Measurements from ENCODE around the gene KCNK13. TPM values are rescaled to one million over a fixed set of nuclear protein-coding genes. Genes with fewer than 3 reads are reported as not detected.

The KCNK13 gene
- total and polyA plus RNA-seq, 2 experiments from 2014 or later: 0.21 to 1.0 TPM

- H2AFZ ChIP-seq: no peak overlapping the region
- H3F3A ChIP-seq (replicated peaks; ENCODE audit: low read depth): no peaks in the 10 kb centered on the region
- no peaks in the 10 kb centered on the region for H3K4me1 ChIP-seq (ENCODE audit: insufficient read depth)
- peaks cover 17% of the 10 kb centered on the region; the same call in 1 of the 2 replicates for H3K36me3 ChIP-seq (ENCODE audit: insufficient read depth)
- H3K27me3 ChIP-seq (ENCODE audit: insufficient read depth): no peaks in the 10 kb centered on the region
- no peak overlapping the region for H3K27ac ChIP-seq (ENCODE audit: low read depth)
- no peaks in the 10 kb centered on the region for H3K27me3 Mint-ChIP-seq (ENCODE audit: insufficient read depth, low read depth, poor library complexity)
- ATAC-seq (no peak), DNase-seq (ENCODE audit: low spot score) (no peak)
- H3K4me2 ChIP-seq: no peak overlapping the region
- H3K36me3 Mint-ChIP-seq (ENCODE audit: low read depth): peaks cover 43% of the 10 kb centered on the region
- H3K4me3 Mint-ChIP-seq: no peak overlapping the region
- TF ChIP-seq JUNB (IDR thresholded peaks at IDR 0.05; ENCODE audit: unreplicated experiment) (no peak), ZNF114 (CRISPR knock-in tag; IDR thresholded peaks at IDR 0.05) (no peak), ETS1 (IDR thresholded peaks at IDR 0.05) (no peak), EZH2phosphoT487 (IDR thresholded peaks at IDR 0.05; ENCODE audit: unreplicated experiment) (no peak), NANOG (IDR thresholded peaks at IDR 0.05; ENCODE audit: borderline replicate concordance) (no peak), ZNF331 (CRISPR knock-in tag; IDR thresholded peaks at IDR 0.05; ENCODE audit: low read depth) (no peak), STAT1 (IDR thresholded peaks at IDR 0.05; ENCODE audit: unreplicated experiment) (no peak), CTCF (conservative IDR thresholded peaks at IDR 0.05; ENCODE audit: low read depth in 2 of 2) (no peak), CREB1 (CRISPR knock-in tag; IDR thresholded peaks at IDR 0.05; ENCODE audit: low read depth) (no peak), POLR2AphosphoS5 (IDR thresholded peaks at IDR 0.05; ENCODE audit: low read depth) (no peak), REST (IDR thresholded peaks at IDR 0.05; ENCODE audit: unreplicated experiment) (no peak), ZNF462 (CRISPR knock-in tag; IDR thresholded peaks at IDR 0.05) (no peak), EZH2 (IDR thresholded peaks at IDR 0.05; ENCODE audit: low read depth, unreplicated experiment) (no peak)
- H3K4me3 ChIP-seq: no peak overlapping the region
- H3K79me2 ChIP-seq (replicated peaks; ENCODE audit: insufficient read depth): no peaks in the 10 kb centered on the region
- H3K9me3 Mint-ChIP-seq: no peaks in the 10 kb centered on the region
- H3K27ac Mint-ChIP-seq: no peak overlapping the region
- no peaks in the 10 kb centered on the region; the same call in 1 of the 2 replicates for H4K20me1 ChIP-seq (replicated peaks; ENCODE audit: insufficient read depth)
- H3K9me2 ChIP-seq (ENCODE audit: insufficient read depth): no peaks in the 10 kb centered on the region
- no peaks in the 10 kb centered on the region for H3K4me1 Mint-ChIP-seq
Observed at GRCh38 chr14:90034156-90034555, 27.6 kb upstream of the KCNK13 start.

All from GM23338 (cell line).